ENCODE data around the gene OSBPL5. TPM values are rescaled to one million over a fixed set of nuclear protein-coding genes. Genes with fewer than 3 reads are reported as not detected.

OSBPL5 gene
- 5.1 to 9.0 TPM (median 6.2 TPM) in 5 replicates for total RNA-seq (2022; extraction: Qiagen RNA extraction; ENCODE audit: low read depth)

GRCh38 chr11:3165152-3165705, at the start of gene OSBPL5:
Gene OSBPL5, minus strand, starts transcription at chr11:3165310. Its CDS starts 36,162 bp downstream, at chr11:3129148.

GRCh38 chr11:3057069-3057963, 107.8 kb downstream of the OSBPL5 start, which contains the start of gene CARS1:
Gene CARS1, minus strand, starts transcription at chr11:3057423. Its CDS starts 56 bp downstream, at chr11:3057367.

Other genes with a start within 250 kb of the OSBPL5 start
- gene PHLDA2, start 235.9 kb downstream of the OSBPL5 start, total RNA-seq (2022; extraction: Qiagen RNA extraction; ENCODE audit: low read depth) = 67.6 to 139 TPM (median 116 TPM) in 5 replicates
- 117 to 150 TPM (median 123 TPM) in 5 replicates for gene NAP1L4, start 173.0 kb downstream of the OSBPL5 start, total RNA-seq (2022; extraction: Qiagen RNA extraction; ENCODE audit: low read depth)
- 55.6 to 66.9 TPM (median 61.3 TPM) in 5 replicates for gene CARS1, start 107.9 kb downstream of the OSBPL5 start, total RNA-seq (2022; extraction: Qiagen RNA extraction; ENCODE audit: low read depth)
- gene MRGPRG, start 53.5 kb upstream of the OSBPL5 start, total RNA-seq (2022; extraction: Qiagen RNA extraction; ENCODE audit: low read depth) = 0.18 TPM in 1 of 5 replicates, not detected in the others
- 0.09 to 0.17 TPM (median 0.14 TPM) in 3 of 5 replicates, not detected in the others for gene MRGPRE, start 67.1 kb upstream of the OSBPL5 start, total RNA-seq (2022; extraction: Qiagen RNA extraction; ENCODE audit: low read depth)
- 19.3 to 23.4 TPM (median 19.8 TPM) in 5 replicates for gene ZNF195, start 213.8 kb upstream of the OSBPL5 start, total RNA-seq (2022; extraction: Qiagen RNA extraction; ENCODE audit: low read depth)

Data from A549 treated with ZK216348 at 1 μM for 4 hours (cell line).